ENCODE data around the gene ATP8A2.

Gene ATP8A2

DNA sequence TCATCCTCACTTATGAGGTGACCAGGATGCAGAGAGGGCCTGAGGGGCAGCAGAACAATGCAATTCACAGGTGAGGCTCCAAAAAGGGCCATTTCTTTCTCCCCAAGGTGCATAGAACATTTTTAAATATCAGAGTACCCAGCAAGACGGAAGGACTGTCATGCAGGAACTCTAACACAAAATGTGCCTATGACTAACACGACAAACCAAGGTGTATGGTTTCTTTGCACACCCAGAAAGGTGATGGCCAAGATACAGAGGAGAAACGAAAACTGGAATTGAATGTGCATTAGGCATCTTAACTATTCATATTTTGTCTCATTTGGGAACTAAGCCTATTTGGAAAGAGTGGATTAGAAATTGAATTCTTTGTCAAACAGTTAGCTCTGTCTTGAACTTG lies 650.2 kb downstream of the ATP8A2 start:
- no peak for DNase-seq

DNA sequence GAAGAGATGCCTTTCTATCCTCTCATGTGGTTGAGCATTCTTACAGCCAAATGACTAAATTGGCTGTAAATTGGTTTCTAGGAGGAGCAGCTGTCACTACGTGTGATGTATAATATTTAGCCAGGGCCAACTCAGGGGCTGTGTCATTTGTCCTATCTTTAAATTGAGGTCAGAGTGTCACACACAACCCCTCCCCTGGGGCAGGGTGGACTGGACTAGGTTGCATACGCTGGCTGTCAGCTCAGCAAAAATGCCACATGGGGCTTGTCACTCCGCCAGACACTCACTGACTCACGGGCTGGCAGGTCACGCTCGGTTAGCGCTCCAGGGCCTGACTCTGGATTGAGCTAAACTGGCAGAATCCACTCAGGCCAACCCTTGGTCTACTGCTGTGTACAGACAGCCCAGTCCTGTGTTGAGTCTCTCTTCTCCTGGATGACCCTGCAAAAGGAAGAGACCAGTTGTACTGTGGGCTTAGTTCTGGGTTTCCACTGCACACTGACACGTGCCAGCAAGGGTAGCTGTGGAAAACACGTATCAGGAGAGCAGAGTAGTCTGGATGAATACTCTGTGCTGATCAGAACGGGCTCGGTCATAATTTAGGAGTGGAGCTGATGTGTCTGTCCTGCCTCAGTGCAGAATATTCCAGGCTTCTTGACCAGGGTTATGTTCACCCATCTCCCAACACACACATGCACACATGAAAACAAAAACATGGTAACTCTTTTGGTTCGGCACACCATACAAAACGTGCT lies 650.9 kb downstream of the ATP8A2 start:
- DNase-seq = peak; percentile 73 to 81

DNA sequence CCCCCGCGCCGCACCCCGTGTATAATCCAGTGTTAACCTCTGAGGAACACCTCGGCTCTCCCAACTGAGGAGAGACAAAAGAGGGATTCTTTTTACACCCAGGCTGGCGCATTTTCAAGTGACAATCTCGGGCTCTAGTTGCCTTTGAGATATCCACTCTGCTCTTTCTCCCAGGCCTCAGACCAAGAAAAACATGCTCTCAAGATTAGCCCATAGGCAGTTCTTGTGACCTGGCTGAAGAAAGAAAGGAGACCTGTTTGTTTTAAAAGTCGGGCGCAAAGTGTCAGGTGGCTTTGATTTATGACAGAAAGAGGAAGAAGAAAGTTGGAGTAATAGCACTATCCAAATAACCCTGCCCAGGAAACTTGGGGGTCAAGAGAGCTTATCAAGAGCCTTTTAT lies 652.8 kb downstream of the ATP8A2 start:
- no peak for DNase-seq

DNA sequence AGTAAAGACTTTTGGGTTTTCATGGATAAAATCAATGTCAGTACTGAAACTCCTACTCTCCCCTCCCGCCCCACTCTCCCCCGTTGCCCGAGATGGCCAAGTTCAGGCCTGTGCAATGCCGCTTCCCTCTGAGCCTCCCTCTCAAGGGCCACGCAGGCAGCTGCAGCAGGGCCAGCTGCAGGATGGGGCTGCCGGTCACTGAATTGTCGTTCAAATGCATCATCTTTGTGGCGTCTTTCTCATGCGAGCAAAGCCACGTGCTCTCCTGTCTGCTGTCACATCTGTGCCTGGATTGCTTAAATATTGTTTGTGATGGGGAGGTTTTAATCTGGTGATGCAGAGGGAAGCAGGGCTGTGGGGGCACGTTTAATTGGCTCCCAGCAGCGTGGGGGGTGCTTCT lies 653.4 kb downstream of the ATP8A2 start:
- no peak for DNase-seq

DNA sequence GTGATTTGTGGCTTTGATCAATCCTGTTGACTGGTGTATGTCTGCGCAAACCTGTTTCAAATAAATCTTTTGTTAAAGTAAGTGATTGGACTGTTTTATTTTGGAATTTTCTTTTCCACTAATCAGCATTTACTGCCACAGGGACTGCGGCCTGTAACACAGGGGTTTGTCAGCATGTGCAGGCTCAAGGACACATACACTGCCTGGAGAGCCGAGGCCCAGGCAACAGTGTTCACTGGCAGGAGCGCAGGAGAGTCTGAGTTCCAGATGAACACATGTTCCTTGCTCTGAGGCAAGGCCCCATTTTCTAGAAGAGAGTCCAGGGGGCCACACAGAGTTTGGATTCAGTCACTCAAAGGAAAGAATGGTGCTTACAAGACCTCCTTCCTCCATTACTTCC lies 654.0 kb downstream of the ATP8A2 start:
- DNase-seq = no peak

DNA sequence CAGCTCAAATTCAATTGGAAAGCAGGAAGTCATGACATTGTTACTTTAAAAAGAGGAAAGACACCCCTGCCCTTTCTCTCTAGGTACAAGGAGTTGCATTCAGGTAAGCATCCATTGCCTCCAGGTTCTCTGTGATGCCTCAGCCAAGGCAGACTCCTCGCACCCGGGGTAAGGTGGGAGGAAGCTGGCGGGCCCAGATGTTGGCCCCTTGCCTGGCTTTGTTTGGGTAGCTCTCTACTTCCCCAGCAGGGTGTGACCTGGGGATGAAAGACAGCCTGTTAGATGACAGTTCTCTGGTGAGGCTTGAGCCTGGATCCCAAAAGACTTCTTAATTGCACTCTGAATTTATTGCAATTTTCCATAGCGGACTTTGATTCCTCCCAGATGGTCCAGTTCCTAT lies 654.4 kb downstream of the ATP8A2 start:
- no peak for DNase-seq

DNA sequence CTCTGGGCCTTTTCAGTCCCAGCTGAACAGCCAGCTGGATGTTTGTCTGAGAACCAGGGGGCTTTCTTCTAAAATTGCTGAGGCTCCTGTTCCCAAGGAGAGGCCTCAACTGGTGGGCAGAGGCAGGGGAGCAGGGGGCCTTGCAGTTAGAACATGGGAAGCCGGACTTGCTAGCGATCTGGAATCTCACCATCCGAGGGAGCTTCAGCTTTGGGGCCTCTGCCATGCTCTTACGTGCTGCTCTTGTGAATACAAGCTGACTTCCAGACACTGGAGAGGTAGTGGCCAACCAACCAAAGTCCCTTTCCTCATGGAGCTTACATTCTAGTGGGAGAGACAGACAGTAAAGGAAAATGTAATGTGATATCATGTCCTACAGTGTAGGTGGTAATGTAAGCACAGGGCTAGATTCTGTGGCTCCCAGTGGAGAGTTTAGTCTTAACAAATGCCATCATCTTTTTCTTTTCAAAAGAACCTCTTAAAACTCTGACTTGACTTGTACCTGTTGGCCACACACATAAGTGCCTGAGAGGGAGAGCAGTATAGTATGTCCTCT lies 657.9 kb downstream of the ATP8A2 start:
- no peak for DNase-seq

DNA sequence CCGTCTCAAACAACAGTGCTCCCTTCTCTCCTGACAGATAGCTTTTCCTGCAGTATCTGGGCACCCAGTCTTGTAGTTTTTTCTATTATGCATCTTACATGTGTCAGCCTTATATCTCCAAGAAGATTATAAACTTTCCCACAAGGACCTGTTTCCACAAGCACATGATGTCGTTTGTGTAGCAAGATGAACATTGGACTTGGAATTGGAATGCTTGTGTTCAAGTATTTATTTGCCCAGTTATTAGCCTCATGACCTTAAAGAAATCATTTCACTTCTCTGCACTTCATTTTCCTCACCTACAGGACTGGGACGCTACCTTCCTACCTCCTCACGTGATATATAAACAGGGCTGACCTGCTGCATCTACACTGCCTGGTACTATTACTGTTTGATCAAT lies 658.6 kb downstream of the ATP8A2 start:
- no peak for DNase-seq

DNA sequence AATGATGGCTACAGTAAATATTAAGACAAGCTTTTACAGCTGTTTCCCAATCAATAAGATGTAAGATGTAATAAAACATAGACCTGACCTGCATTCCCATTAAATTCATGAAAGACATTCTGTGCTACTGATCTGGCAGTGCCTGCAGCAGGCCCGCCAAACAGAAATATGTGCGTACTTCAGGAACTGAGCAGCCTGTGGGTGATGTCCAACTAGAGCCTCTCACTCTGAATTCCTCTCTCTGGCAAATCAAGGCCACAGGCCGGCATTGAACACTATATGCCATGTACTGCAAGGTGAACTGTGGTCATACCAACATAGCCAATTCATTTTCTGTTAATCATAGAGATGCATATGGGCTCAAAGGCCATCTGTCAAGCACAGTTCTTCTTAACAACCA lies 662.2 kb downstream of the ATP8A2 start:
- DNase-seq = no peak

DNA sequence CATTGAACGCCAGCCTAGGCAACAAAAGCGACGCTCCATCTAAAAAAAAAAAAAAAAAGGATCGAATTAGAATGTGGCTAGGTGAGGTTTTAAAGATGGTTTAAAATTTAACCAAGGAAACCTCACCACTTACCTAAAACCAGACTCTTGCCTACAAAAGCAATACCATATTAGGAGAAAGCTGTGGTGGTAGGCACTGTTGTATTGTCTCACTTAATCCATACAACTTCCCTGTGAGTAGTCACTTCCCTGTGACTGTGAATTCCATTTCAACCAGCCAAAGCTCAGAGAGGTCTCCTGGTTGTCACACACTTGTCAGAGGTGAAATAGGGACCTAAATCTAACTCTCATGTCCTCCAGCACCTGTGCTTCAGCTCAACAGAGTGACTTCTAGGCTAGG lies 664.6 kb downstream of the ATP8A2 start:
- no peak for DNase-seq

DNA sequence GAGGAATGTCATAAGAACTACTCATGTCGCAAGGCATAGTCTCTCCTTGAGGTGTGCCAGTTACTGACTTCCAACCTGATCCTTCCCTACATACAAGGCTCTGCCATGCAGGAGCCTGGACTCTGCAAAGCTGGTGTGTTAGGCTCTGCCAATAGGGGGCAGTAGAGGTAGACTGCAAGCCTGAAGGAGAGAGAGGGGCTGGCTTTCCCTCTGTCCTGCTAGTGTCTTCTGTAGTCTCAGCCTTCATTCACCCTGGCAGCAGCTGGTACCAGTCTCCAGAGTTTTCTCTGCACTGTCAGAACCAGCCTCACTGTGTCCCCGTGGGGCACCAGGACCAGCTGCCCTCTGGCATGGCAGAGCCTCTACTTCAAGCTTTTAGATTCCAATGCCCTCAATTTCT lies 665.5 kb downstream of the ATP8A2 start:
- no peak for DNase-seq

DNA sequence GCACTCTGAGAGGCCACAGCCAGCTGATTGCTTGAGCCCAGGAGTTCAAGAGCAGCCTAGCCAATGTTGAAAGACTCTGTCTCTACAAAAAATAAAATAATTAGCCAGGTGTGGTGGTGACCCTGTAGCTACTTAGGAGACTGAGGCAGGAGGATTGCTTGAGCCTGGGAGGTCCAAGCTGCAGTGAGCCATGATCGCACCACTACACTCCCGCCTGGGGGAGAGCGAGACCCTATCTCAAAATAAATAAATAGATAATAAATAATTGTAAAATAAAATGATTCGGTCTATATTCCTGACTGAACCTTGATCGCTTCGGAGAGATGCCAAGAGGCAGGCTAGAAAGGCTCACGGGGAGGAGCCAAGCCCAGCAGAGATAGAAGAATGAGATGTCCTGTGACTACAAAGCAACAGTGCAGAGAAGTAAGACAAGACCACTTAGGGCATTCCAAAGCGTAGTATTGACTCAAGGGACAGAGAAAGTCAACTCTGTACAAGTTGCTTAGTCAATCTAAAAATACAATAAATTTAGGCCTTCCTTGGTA lies 667.2 kb downstream of the ATP8A2 start:
- no peak for DNase-seq

DNA sequence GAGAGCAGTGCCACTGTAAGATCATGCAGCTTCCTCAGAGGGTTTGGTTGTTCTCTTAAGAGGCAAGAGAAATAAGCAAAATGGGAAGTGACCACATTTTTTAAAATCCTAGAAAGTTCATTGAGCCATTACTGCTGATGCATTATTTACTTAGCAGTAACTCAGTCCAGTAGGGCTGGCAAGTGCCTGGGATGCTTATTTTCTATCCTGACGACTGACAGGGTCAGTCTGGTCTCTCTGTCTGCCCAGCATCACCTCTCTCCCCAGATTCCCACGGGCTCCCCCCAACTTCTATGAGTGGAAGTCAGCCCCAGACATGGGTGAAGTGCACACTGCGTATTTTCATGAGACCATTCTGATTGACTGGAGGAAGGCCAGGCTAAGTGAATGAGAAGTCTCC lies 669.7 kb downstream of the ATP8A2 start:
- DNase-seq = no peak

DNA sequence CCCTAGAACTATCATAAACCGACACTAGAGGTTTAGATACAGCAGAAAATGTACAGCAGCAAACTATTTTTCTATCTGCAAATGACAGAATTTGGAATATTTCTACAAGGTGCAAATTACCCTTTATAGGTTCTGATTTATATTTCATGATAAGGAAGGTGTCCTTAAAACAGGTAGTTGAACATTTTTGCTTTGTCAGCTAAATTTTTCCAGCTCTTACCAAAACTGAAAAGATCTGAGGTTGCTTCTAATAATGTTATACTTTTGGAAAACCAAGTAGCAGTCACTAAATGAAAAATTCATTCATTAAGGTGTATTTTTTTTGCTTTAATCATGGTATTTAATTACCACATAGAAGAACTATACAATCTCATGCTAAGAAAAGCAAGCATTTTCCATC lies 671.0 kb downstream of the ATP8A2 start:
- DNase-seq = no peak

DNA sequence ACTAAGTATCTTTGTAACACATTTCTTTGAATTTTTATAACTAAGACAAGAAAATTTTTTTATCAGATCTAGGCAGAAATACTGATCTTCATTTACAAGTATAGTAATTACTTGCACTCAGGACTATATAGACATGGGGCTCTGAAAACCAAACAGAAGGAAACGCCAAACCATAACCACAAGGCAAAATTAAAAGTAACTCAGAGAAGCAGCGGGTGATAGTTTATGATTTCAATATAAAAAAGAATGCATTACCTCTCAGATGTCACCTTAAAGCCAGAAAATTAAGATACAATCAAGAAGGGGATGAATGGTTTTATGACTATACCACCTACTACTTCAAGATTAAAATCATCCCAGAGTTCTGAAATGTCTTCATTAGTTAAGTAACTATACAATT lies 673.4 kb downstream of the ATP8A2 start:
- no peak for DNase-seq

DNA sequence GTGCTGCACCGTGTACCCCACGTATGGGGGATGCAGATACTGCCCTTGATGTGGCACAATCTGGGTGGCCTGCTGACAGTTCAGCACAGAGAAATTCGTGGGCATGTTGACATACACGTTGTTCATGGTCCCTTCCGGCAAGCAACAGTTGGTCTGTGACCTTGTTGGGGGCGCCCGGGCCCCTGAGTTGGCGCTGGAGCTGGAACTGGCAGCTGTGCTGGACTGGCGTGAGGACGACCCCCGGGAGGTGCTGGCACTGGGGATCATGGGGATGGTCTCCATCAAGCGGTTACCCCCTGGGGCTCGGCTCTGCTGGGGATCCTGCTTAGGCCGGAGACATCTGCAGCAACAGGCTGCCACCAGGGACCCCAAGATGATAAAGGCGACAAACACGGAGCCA lies 674.9 kb downstream of the ATP8A2 start:
- no peak for DNase-seq

DNA sequence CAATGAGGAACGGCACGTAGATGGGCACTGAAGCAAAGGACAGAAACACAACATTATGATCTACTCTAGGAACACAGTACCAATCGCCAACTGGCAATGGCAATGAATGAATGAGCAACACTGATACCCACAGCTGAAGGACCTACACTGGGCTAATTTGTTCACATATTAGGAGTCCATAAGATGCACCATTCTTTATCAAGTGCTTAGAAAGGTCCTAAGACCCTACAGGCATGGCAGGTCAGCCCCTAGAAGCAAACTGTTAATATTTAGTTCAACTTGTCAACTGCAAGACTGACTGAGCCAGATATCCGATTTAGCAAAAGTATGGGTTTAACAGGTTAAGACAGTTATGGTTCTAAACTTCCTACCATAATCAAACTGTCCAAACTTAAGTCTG lies 675.3 kb downstream of the ATP8A2 start:
- DNase-seq = no peak

DNA sequence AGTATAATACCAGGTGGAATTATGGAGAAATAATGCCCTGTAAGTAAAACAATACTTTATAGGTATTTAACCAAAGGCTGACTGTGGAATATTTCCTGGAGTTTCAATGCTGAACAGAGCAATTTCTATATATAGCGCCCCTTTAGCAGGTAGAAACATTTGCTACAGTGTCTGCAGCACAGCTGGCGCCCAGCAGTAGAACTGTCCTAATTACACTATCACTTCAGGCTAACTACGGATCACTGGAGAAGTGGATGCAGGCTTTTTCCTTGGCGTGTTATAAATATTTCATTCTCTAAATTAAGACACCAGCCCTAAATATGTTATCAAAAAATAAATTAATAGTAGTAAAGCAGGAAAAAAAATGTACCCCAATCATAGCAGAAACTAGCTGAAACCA lies 677.0 kb downstream of the ATP8A2 start:
- no peak for DNase-seq

DNA sequence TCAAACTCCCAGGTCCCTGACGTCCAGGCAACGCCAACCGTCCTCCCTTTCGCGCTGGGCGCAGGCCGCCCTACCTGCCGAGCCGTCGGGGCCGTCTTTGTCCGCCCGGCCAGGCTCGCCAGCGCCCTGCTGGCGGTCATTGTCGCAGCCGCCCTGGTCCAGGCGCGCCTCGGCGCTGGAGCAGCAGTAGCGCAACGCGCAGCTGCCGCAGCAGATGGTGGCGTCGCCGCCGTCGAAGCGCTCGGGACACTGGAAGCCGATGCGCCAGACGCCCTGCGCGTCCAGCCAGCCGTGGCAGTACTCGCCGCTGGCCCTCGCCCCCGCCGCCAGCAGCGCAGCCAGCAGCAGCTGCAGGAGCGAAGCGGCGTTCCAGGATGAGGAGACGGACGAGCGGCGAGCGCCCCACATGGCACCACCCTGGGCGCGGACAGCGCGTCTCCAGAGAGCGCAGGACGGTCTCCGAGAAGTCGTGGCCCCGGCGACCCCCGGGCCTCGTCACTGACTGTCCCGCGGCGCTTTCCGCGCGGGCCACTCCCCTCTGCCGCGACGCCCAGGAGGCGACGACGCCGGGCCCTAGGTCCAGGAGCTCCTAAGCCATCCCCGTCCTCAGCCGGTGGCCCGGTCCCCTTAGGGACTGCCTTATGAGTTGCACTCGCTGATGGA lies 678.9 kb downstream of the ATP8A2 start:
- DNase-seq = no peak

DNA sequence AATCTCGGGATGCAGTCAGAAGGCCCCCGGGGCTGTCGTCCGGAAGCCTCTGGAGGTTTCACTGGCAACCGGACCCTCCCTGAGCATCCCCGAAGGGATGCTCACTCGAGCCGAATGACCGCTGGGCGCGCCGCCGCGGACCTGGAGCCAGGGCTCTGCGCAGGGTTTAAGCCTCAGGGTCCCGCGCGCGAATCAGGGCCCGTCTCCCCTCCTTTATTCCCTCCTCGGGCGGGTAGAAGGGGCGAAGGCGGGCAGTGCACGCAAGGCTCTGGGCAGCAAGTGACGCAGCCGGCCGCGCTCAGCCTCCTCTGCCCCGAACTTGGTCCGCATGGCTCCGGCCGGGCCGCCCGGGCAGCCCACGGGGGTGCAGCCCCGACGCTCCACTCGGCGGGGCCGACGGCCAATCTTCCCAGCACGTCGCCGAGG lies 679.5 kb downstream of the ATP8A2 start:
- no peak for DNase-seq

DNA sequence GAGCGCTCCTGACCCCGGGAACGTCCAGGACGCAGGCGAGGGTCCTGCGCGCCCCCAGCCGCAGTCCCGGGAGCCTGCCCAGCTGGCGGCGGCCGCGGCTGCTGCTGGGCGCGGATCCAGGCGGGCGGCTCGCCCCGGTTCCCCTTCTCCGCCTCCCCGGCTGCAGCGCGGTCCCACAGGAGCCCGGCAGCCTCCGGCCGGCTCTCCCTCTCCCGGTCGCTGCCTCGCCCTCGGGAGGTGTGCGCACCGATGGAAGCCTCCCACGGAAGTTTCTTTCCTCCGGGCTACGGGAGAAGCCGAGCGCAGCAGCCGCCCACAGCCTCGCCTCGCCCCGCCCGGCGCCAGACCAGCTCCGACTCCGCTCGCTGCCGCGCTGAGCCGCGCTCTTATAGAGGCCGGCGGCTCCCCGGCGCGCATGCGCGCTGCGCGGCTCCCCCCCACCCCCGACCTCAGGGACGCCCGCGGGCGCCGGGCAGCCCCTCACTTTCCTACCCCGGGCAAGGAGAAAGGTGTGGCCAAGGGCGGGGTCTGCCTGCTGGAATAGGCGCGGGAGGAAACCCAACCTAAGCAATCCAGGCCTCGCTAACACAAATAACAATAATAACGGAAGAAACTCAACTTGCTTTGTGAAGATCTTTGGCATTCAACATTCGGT lies 680.0 kb downstream of the ATP8A2 start, which contains the start of gene SHISA2:
TSS of gene SHISA2 (minus strand) at position 360 of the 655 bp plus-strand sequence. CDS start 1,041 bp downstream, outside the sequence.
- no peak for DNase-seq

DNA sequence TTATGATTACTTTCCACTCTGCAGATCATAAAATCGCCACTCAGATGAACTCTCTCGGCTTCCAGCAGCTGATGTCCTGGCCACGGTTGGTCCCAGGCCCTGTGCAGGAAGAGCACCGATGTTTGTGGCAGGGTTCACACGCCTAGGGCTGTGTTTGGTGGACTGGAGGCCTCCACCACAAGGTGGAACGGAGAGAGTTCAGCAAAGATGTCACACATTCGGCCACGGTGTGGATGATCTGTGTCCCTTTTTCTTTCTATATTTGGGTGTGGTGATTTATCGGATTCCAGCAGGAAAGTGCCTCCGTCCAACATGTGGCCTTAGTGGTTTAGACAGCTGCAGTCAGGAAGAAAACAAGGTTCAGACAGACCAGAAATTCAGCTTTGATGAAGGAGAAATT lies 680.6 kb downstream of the ATP8A2 start:
- DNase-seq = no peak

DNA sequence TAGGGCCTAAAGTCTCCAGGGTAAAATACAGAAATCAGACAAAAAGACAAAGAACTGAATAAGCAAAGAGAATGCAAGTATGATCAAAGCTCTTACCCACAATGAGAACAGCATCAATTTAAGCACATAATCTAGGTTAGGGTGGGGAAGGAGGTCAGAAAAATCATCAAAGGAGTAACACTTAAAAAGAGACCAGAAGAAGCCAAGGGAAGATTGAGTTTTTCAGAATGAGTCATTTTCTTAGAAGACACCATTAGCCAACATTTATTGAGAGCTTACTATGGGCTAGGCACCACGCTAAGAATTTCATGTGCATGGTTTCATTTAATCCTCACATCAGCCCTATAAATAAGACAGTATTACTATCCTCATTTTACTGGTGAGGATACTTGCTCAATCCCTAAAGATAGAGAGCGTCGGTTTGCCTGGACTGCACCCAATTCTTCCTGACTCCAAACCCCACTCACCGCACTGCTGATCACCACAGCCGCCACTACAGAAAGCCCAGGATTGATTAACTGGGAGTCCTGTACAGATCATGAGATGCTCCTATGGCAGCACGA lies 681.7 kb downstream of the ATP8A2 start:
- no peak for DNase-seq
